GM18508 (cell line): ENCODE measurements around the gene LRIG2.

Experiments
- ATAC-seq: cut with Tn5 transposase; IDR thresholded peaks from one replicate; pipeline ENCODE4 v1.9.1; 2021; ENCODE audit warnings: moderate number of reproducible peaks; ENCODE audit not compliant: insufficient read depth, unreplicated experiment

LRIG2 gene

DNA sequence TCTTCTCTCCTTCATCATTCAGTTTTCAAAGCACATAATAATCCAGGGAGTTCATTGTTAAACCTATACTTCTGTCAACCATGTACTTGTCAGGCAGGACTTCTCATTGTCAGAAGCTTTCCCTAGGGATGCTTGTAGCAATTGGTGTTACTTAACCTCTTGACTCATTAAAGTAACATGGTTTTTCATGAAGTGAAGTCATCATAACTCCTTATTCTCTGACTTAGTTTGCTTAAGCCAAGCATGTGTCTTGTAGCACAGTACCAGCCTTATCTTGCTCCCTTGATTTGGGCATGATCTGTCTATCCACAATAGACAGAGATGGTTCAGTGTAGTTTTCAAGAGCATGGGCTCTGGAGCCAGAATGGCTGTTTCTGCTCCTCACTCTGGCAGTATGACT is 45.3 kb downstream of the LRIG2 start:
- ATAC-seq: no peak

DNA sequence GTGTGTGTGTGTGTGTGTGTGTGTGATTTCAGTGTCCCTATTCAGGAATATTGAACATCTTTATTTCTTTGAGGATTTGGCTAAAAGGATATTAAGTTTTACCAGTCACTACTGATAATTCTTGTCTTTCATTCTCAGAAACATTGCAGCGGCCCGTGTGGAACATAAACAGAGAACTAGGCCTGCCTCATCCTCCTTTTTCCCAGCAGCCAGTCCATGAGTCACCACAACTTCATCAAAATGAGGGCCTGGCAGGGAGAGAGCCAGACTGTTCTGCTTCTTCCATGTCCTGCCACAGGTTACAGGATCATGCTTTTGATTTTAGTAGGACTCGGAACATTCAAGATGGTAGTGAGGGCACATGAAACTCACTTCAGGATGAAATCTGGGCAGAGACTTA is 50.7 kb downstream of the LRIG2 start:
- no peak for ATAC-seq

DNA sequence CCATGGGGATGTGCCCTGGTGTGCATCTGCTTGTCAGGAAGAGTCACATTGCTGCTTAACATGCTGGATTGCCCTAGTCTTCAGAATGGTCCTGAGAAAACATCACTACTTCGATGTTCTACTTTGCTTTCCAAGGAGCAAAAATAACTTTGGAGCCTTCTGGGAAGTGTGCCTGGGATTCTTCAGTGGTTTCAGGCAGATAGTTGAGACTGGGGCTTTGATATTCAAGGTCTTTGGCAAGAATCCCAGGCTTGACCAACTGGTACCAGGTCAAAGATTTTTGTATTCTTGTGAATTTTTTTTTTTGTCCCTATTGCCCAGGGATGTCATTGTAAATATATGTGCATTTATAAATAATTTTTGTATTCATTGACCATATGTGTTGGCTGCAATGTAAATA is 51.4 kb downstream of the LRIG2 start:
- ATAC-seq: no peak

DNA sequence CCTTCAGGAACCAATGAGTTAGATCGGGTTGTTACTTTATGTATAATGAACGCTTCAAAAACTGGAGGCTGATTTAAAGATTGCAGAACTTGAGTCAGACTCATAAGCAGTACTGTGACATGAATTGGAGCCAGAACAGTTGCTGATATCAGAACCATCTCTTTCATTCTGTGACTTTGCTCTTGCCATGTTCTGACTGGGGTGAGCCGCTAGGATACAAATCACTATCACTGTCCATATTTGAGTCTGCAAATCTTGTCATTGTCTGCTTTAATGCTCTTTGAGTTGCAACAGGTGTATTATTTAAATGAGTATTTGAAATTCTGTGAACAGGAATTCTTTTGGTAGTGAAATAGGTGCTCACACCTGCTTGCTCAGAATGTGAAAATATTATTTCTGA is 52.5 kb downstream of the LRIG2 start:
- no peak for ATAC-seq

DNA sequence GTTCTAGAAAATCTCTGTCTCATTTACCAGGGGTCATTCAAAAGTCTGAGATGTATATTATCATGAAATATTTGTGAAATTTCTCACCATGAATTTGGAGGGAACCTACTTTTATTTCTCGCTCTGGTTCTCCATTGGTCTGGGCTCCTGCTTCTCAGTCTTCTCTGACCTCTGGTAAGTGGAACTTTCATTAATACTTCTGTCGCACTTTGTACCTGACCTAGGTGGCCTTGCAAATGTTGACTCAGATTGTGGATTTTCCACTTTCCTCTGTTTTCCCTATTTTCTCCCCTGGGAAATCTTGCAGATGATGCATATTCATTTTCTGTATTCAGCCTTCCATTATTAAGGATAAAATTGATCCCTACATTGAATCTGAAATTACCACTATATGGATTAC is 53.2 kb downstream of the LRIG2 start:
- no peak for ATAC-seq

DNA sequence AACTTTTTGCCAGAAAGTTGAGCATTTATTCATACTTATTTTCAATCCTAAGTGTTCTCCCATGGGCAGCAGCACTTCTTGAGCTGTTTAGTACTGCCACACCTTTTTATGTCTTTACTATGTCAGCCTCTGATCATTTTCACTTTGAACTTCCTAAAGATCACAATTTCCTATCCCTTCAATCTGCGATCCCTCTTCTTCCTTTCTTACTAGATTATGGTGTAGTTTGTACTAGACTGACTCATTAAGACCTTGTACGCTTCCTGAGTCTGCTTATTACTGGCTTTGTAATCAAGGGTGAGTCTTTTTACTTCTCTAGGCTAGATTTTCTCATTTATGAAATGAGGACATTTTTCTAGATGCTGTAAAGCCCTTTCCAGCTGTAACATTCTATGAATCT is 55.1 kb downstream of the LRIG2 start:
- ATAC-seq: no peak

DNA sequence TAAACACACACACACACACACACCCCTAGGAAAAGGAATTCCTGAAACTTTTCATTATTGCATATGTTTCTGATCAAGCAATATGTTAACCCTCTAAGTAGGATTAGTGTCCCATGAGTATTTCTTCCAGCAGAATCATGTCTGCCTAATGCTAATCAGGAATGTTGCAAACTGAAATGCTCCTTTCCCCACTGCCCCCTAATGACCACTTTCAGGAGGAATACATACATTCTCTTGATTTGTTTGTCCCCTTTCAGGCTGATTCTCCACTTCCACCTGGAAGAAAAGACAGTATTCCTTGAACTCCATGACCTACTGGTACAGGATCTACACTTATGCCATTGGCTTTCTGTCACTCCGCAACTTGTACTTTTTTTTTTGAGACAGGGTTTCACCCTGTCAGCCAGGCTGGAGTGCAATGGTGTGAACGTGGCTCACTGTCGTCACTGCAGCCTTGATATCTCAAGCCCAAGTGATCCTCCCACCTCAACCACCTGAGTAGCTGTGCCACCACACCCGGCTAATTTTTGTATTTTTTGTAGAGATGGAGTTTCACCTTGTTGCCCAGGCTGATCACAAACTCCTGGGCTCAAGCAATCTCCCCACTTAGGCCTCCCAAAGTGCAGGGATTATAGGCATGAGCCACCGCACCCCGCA is 56.7 kb downstream of the LRIG2 start:
- ATAC-seq: no peak

DNA sequence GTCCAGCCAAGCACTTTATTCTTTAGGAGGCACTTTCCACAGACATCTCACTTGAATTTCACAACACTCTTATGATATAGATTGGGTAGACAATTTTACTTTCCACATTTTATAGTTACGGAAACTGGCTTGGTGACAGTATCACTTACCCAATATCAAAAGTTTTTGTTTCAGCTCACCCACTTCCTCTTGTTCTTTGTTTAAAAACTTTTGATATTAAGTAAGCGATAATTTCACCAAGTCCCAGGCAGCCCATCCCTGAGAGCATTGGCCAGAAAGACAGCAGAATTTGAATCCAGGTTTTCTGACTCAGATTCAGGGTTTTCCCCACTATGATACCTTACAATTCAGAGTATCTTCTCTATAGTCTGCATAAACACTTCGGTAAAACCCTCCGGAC is 60.0 kb downstream of the LRIG2 start:
- ATAC-seq: no peak

DNA sequence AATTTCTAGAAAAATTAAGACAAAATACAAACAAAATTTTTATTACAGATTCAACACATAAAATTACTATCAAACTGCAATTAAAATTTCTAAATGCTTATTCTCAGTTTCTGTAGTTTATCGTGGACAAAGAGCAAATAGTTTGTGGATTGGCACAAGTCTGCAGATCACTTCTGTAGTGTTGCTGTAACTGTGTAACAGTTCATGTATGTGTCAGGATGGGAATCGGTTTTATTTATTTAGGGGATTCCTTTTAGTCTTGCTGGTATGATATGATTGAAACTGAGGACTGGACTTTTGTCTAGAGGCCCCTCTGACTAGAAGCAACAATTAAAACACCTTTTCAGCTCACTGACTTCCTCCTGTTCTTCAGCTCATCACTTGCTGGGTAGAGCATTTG is 60.8 kb downstream of the LRIG2 start:
- ATAC-seq: no peak

DNA sequence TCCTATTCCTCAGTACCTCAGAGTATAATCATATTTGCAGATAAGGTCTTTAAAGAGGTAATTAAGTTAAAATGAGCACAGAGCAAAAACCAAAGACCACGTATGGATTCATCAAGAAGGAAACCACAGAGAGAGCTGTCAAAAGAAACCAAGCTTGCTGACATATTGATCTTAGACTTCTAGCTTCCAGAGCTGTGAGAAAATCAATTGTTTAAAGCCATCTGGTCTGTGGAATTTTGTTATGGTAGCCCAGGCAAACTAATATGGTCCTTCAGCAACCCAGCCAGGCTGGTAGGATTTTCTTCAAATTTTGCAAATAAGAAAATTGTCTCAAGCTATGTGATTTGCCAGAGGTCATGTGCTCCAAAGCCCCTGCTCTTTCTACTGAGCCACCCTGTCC is 62.5 kb downstream of the LRIG2 start:
- ATAC-seq: no peak

DNA sequence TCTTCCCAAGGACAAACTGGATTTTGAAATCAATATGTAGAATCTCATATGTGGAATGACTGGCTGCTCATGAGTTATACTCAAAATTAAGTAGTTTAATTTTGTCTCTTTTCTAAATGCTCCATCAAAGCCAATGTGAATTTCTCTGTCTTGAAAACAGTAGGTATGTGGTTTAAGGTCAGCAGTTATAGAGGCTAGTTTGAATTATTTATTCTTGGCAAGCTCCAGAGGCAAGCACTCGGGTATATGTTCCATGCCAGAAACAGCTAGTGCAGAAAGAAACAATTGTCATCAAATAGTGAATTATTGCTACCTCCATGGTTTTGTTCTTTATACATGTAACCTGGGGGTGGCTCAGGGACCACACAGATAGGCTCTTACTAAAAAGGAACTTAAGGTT is 63.5 kb downstream of the LRIG2 start:
- ATAC-seq: no peak

DNA sequence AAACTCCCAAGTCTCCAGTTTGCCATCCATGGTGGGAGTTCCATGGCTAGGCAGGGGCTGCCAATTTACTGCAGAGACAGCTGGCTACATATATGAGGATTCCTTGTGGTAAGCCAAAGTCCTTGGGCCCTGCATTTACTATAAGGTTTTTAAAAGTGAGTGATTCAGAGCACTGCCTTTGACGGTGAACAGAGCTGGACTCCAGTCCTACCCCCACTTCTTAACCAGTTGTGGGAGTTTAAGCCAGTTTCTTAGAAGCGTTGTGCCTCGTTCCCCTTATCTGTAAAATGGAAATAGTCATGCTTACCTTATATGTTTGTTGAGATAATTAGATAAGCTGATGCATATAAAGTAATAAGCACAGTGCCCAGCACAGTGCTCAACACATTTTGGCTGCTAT is 64.6 kb downstream of the LRIG2 start:
- ATAC-seq: no peak

DNA sequence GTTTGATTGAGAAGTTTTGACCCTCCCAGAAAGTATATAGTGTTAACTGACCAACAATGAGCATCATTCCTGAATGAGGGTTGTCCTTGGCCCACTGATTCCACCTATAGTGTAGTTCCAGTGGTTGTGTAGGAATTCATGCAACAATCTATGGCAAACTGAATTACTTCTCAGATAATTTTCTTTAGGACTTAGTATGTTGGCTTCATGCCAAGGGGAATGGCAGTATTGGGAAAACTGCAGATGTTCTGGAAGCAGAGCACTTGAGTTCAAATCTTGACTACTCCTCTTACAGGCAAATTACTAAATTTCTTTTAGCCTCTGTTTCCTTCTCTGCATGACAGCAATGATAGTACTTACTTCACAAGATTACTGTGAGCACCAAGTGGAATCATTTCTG is 65.8 kb downstream of the LRIG2 start:
- no peak for ATAC-seq

DNA sequence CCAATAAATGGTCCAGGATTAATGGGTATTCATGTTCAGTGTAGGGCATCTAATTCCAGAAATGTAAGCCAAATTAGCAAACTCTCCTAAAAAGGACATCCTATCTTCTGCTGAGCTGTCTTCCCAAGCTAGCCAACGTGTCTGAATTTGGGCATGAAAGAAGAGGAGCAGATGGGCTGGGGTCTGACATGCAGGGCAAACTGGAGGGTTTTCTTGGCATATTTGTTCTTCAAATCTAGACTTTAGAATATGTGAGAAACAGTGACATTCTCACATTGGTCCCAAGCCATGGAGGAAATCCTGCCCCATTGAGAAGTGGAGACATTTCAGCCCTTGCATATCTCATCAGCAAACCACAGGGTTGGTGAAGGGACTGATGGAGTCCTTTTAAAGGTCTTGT is 67.2 kb downstream of the LRIG2 start:
- no peak for ATAC-seq

DNA sequence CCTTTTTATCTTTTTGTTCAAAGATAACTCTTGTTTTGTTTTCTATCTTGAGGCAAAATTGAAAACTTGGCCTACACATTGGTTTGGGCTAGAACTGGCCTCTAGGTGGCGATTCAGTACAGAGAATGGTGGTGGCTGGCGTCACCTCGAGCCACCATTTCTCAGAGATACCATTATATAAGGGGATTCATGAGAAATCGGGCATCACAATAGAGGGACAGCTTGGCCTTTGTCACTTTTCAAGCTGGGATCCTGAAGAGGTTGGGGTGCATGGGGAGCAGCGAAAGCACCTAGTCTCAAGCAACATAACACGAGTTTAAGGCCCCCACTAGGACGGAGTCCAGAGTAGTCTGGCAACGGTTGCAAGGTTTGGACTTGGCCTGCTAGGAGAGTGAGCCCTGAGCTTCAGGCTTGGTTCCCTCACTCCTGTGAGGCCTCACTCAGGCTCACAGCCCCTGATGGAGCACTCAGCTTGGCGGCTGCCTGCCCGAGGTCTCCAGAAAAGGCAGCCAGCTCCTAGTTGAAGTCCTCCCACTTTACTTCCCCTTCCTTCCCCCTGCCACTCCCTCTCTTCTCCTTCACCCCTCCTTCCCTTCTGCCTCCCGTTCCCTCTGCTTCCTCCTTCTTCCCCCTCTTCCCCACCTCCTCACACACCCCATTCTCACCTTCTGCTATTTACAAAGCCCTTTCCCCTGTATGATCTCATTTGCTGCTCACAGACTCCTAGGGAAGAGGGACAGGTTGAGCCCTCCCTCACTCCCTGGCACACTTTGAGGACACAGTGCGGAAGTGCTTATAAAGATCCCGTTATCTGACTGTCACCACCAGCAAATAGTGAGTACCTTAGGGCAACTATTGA is 67.8 kb downstream of the LRIG2 start:
- ATAC-seq: no peak

DNA sequence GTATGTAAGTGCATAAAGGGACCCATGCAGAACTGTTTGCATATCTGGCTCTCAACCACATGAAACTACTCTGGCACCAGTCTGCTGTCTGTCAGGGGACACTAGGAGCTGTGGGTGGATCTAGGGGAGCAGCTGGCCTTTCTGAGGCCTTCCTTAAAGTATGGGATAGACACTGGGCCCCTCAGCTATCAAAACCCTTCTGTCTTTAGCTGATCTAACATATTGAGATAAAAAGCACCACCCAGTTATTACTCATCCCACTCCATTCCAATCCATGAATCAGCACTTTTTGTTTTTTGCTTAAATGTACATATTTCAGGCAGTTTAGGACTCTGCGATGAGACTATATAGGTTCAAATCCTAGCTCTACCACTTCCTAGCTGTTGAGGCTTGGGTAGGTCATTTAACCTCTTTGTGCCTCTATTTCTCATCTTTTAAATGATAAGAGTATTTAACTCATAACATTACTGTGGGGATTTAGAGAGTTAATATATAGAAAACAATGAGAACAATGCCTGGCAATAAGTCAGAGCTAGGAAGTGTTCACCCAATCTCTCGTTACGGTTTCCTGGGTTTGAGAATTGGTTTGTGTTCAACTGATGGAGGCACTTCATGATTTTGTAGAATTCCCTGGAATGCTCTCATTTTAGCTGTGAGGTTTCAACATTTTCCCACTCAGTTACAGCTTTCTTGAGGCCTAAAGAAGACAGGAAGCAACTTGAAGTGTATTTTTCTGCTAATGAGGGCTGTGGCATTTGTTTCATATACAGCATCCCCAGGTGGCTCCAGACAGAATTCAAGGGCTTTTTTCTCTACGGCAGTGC is 68.9 kb downstream of the LRIG2 start:
- ATAC-seq: no peak

DNA sequence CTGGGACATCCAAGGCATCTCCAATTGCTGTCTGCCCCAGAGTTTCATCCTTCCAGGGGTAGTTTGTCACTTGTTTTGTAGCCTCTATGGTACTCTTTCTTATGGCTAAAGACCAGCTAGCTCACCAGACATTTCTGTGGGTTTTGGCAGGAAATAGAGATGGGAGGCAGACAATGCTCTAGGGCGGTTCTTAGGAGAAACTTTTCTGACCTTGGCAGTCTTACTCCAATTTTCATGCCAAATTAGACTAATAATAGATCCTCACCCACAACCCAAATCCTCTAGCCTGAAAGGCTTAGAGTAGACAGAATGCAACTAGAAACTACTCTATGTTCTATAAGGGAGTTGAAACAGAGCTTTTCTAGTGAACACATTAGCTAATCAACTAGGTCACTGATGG is 69.8 kb downstream of the LRIG2 start:
- ATAC-seq: no peak

DNA sequence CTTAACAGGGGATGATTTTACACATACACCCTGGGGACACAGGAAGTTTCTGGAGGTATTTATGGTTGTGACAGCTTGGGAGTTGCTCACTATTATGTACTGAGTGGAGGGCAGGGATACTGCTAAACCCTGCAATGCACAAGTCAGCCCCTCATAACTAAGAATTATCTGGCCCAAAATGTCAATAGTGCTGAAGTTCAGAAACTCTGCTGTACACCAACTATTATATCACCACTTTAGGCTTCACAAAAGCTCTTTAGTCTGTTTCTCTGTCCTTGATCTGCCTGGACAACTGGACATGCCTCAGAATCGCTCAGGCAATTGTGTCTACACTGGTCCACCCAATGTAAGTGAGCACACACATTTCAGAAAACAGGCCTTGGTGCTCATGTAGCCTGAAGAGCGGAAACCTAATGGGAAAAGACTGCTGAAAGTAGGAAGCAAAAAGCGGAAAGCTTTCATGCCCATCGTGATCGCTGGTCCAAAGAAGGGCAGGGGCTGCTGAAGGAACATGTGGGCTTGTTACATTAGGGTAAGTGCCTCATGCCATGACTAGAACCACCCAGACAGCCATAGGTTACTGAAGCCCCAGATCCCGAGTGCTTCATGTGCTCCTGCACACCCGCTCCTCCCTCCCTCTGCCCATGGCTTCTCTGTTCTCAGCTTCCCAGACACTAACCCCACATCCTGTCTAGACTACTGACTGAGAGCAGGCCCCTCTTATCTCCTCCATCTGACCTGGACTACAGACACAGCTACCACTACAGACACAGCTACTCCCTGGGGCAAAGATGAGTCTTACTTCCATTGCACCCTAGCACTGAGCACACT is 73.5 kb downstream of the LRIG2 start:
- no peak for ATAC-seq

DNA sequence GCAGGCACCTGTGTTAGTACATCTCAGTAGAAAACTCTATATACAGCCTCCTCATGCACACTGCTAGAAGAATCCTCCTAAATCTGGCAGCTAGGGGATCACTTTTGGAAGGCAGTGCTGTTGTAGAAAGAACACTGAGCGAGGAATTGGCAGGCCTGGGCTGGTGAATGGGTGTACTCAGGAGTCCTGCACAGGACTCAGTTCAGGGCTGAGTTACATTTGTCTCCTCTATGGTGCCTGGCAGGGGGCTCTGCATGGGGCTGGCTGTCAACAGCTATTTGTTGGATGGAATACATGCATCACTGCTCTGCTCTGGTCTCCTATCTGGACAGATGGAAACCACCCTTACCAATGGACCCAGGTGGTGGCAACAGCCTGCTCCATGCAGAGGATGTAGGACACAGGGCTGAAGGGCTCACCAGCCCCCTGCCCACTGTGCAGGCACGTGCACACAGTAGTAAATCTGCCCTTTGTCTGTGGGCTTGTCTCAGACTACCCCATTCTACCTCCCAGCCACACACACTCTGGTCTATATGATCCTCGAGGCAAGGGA is 74.2 kb downstream of the LRIG2 start:
- no peak for ATAC-seq

DNA sequence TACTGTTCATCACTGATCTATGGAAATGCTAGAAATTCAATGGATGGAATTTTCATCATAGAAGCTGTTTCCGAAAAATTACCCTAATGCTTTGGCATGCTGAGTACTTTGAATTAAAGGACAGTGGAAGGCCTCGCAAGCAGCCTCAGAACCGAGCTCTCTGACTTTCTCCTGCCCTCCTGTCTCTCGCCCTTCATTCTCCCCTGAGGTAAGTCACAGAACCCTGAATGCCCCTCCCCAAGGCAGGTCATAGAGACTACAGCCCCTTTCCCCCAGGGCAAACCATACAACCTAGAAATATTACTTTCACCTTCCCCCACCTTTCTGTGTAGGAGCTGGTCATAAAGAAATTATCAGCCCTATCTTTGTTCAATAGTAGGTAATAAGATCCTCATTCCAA is 74.8 kb downstream of the LRIG2 start:
- no peak for ATAC-seq
